Tibial nerve (tissue), 4 donors: ENCODE data around the gene PTPDC1.

Source experiments
- CTCF ChIP-seq, 5 experiments: fragments of 200-600 bp in 3 of 5; fragments of 450-650 bp in 2 of 5; sonication (generic) in 3 of 5; IDR thresholded peaks; one replicate each; pipeline ENCODE4 v1.5.1; 2016 to 2019; ENCODE audit warnings: antibody characterized with exemption in 5 of 5, mild to moderate bottlenecking in 3 of 5, moderate library complexity in 2 of 5
- EP300 ChIP-seq, 2 donors: sonication (generic); formaldehyde crosslinking; IDR thresholded peaks; one replicate each; pipeline ENCODE4 v1.6.1; 2017; ENCODE audit warnings: antibody characterized with exemption in 2 of 2, mild to moderate bottlenecking in 1 of 2
- POLR2A ChIP-seq, 2 donors: fragments of 450-650 bp; IDR thresholded peaks; one replicate each; pipeline ENCODE4 v1.6.1; 2017; ENCODE audit warnings: antibody characterized with exemption in 2 of 2, mild to moderate bottlenecking in 2 of 2, moderate library complexity in 2 of 2

- TF ChIP-seq CTCF (IDR thresholded peaks at IDR 0.05): no peak
- TF ChIP-seq EP300 (IDR thresholded peaks at IDR 0.05): no peak
- TF ChIP-seq POLR2A (IDR thresholded peaks at IDR 0.05): no peak
Observed at GRCh38 chr9:94148419-94148818, 64.2 kb downstream of the PTPDC1 start.
